ENCODE data around the gene KCTD16.

KCTD16 gene

DNA sequence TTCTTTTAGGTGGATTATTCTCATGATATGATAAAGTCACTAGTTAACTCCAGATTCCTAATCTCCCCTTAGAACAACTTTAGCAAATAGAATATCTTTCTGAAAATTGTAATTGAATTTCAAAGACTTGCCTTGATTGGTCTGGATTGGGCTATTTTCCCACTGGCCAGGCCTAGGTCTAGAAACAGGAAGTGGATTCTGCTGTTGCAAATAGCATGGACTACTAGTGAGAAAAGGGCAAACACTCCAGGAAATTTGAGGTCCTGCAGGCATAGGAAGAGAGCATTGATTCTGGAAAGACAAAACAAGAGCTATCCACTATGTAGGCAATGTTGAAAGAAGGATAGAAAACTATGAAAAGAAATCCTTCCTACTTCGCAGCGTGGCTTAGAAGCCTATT is 113.4 kb downstream of the KCTD16 start:
- no peak for DNase-seq (ENCODE audit: extremely low read depth, low read depth)
- TF ChIP-seq CTCF (IDR thresholded peaks at IDR 0.05; ENCODE audit: low read depth, low read length, missing control alignments) = no peak
- no peak overlapping the region for H3K4me3 ChIP-seq (replicated peaks; ENCODE audit: low read depth, low read length)

DNA sequence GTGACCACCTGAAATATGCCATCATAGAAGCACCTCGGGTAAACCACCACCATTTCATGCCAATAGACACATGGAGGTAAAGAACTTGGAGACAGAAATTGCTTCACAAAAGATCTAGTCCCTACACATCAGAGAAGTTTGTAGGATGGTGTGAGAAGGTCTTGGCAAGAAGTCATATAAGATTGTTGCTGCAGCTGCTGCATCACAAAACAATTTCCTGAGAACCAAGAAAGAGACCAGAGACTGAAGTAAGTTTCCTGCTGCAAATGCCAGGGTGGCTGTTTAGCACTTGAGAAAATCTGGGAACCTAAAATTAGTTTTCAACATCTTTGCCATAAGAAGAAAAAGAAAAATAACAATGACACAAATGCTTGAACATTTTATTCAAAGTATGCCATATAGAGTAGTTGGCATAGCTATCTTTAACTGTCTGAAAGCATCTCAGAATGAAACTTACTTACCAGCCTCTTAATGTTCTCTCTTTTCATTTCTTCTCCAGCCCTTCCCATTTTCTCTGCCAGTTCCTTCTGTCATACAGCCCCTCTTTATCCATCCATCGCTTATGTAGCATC is 114.3 kb downstream of the KCTD16 start:
- no peak for DNase-seq (ENCODE audit: extremely low read depth, low read depth)
- TF ChIP-seq CTCF (IDR thresholded peaks at IDR 0.05; ENCODE audit: low read depth, low read length, missing control alignments) = no peak
- no peak overlapping the region for H3K4me3 ChIP-seq (replicated peaks; ENCODE audit: low read depth, low read length)

- TF ChIP-seq CTCF (IDR thresholded peaks at IDR 0.05; ENCODE audit: low read depth, low read length, missing control alignments) = no peak
Measured at GRCh38 chr5:144289277-144289676, 118.6 kb downstream of the KCTD16 start.

DNA sequence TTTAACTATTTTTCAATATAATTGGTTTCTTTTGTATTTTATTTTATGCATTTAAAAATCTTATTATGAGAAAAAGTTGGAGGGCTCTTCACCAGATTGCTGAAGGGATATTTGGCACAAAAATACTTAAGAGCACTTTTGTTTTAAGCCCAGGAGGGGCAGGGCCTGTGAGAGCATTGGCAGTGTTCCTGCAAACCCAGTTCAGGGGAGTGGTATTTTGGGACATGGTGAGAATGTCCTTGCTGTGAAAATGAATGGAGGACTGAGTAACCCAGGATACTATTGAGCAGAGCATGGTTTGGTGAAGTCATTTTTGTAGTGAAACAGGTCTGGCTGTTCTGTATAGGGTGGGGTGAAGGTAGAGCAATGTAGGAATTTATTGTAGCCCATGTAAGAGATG is 121.4 kb downstream of the KCTD16 start:
- no peak for DNase-seq (ENCODE audit: extremely low read depth, low read depth)
- TF ChIP-seq CTCF (IDR thresholded peaks at IDR 0.05; ENCODE audit: low read depth, low read length, missing control alignments) = no peak
- H3K4me3 ChIP-seq (replicated peaks; ENCODE audit: low read depth, low read length) = no peak overlapping the region

More at GRCh38 chr5:144289277-144289676, 118.6 kb downstream of the KCTD16 start:
- DNase-seq (ENCODE audit: extremely low read depth, low read depth) = no peak
- H3K4me3 ChIP-seq (replicated peaks; ENCODE audit: low read depth, low read length) = no peak overlapping the region

- no peak for TF ChIP-seq CTCF (IDR thresholded peaks at IDR 0.05; ENCODE audit: low read depth, low read length, missing control alignments)
- no peak for DNase-seq (ENCODE audit: extremely low read depth, low read depth)
- no peak overlapping the region for H3K4me3 ChIP-seq (replicated peaks; ENCODE audit: low read depth, low read length)
Measured at GRCh38 chr5:144295284-144295683, 124.6 kb downstream of the KCTD16 start.

- H3K4me3 ChIP-seq (replicated peaks; ENCODE audit: low read depth, low read length) = no peak overlapping the region
- no peak for TF ChIP-seq CTCF (IDR thresholded peaks at IDR 0.05; ENCODE audit: low read depth, low read length, missing control alignments)
- DNase-seq (ENCODE audit: extremely low read depth, low read depth) = no peak
Measured at GRCh38 chr5:144297081-144297480, 126.4 kb downstream of the KCTD16 start.

DNA sequence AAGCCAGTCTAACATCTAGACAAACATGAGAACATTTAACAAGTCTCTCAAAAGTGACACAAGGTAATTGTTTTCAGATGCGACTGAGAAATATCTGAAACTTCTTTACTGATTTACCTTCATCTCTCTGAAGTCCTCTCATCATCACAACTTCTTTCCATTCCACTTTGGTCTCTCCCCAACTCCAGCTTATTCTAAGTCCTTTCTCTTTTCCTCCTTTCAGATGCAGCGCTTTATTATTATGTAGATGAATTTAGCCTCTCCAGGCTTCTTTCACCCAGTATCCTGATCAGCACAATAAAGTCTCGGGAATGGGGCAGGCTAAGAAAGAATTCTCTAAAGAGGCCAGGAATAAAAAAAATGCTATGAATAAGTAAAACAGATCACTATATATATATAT is 128.0 kb downstream of the KCTD16 start:
- no peak for DNase-seq (ENCODE audit: extremely low read depth, low read depth)
- no peak for TF ChIP-seq CTCF (IDR thresholded peaks at IDR 0.05; ENCODE audit: low read depth, low read length, missing control alignments)
- H3K4me3 ChIP-seq (replicated peaks; ENCODE audit: low read depth, low read length) = no peak overlapping the region
